Subcutaneous abdominal adipose tissue (tissue), 5 donors: ENCODE measurements around the gene SLC1A2.
"Not testable (repeated sequence)": the region's sequence is repeated elsewhere in the genome, so short reads cannot be mapped to it uniquely, and the experiment has no call there.

Experiments used
- H3K27ac ChIP-seq: one replicate; pipeline ENCODE4 v1.7.0; 2013; ENCODE audit warnings: low read depth, mild to moderate bottlenecking, inconsistent platforms, low read length, moderate library complexity
- H3K27me3 ChIP-seq, 5 donors: one replicate each; pipeline ENCODE4 v1.7.0; 2013; ENCODE audit warnings: low read length in 5 of 5, inconsistent platforms in 1 of 5; ENCODE audit not compliant: control insufficient read depth in 5 of 5, insufficient read depth in 4 of 5
- H3K36me3 ChIP-seq, 5 donors: one replicate each; pipeline ENCODE4 v1.7.0; 2013; ENCODE audit warnings: low read length in 5 of 5; ENCODE audit not compliant: control insufficient read depth in 5 of 5, insufficient read depth in 5 of 5
- H3K4me1 ChIP-seq, 5 donors: one replicate each; pipeline ENCODE4 v1.7.0; 2013; ENCODE audit warnings: low read length in 5 of 5, mild to moderate bottlenecking in 3 of 5, moderate library complexity in 1 of 5; ENCODE audit not compliant: control insufficient read depth in 5 of 5, insufficient read depth in 5 of 5
- H3K4me3 ChIP-seq, 5 donors: one replicate each; pipeline ENCODE4 v1.7.0; 2013; ENCODE audit warnings: low read length in 5 of 5, low read depth in 1 of 5
- H3K9ac ChIP-seq, 5 donors: one replicate each; pipeline ENCODE4 v1.7.0; 2013; ENCODE audit warnings: low read length in 5 of 5, mild to moderate bottlenecking in 4 of 5, moderate library complexity in 3 of 5
- H3K9me3 ChIP-seq, 5 donors: one replicate each; pipeline ENCODE4 v1.7.0; 2013; ENCODE audit warnings: low read length in 5 of 5; ENCODE audit not compliant: control insufficient read depth in 5 of 5
- donor health status: healthy.
- donor health status: healthy.
- donor health status: healthy.
- donor health status: healthy.
- donor health status: healthy.

Gene SLC1A2

GRCh38 chr11:35233518-35233917 is 185.8 kb downstream of the SLC1A2 start:
- no peak overlapping the region for H3K4me3 ChIP-seq
- peaks cover 0 to 13% (median 3%) of the 10 kb centered on the region in 5 donors for H3K4me1 ChIP-seq
- no peak overlapping the region for H3K9ac ChIP-seq
- H3K27ac ChIP-seq: no peak overlapping the region
- H3K9me3 ChIP-seq: peaks cover 0 to 6% (median 0%) of the 10 kb centered on the region in 5 donors
- peaks cover 4 to 30% (median 16%) of the 10 kb centered on the region in 5 donors for H3K36me3 ChIP-seq
- H3K27me3 ChIP-seq: no peaks in the 10 kb centered on the region

GRCh38 chr11:35232891-35233330 is 186.4 kb downstream of the SLC1A2 start:
- Histone ChIP-seq H3K27ac (no peak overlapping the region), H3K36me3 (peaks cover 4 to 30% (median 16%) of the 10 kb centered on the region in 5 donors), H3K9me3 (peaks cover 0 to 6% (median 0%) of the 10 kb centered on the region in 5 donors), H3K9ac (no peak overlapping the region), H3K4me3 (no peak overlapping the region), H3K4me1 (peaks cover 0 to 13% (median 2%) of the 10 kb centered on the region in 5 donors), H3K27me3 (no peaks in the 10 kb centered on the region)

GRCh38 chr11:35231076-35231860 is 188.1 kb downstream of the SLC1A2 start:
- Histone ChIP-seq H3K27me3 (no peaks in the 10 kb centered on the region), H3K27ac (no peak overlapping the region), H3K36me3 (peaks cover 4 to 30% (median 18%) of the 10 kb centered on the region in 5 donors), H3K9me3 (peaks cover 0 to 6% (median 0%) of the 10 kb centered on the region in 5 donors), H3K4me3 (no peak overlapping the region), H3K9ac (no peak overlapping the region), H3K4me1 (peaks cover 0 to 10% (median 0%) of the 10 kb centered on the region in 5 donors)

- no peak overlapping the region for H3K4me3 ChIP-seq
- no peak overlapping the region for H3K9ac ChIP-seq
- H3K27ac ChIP-seq: no peak overlapping the region
- peaks cover 0 to 6% (median 0%) of the 10 kb centered on the region in 5 donors for H3K9me3 ChIP-seq
- peaks cover 4 to 31% (median 21%) of the 10 kb centered on the region in 5 donors for H3K36me3 ChIP-seq
- peaks cover 0 to 8% (median 0%) of the 10 kb centered on the region in 5 donors for H3K4me1 ChIP-seq
- H3K27me3 ChIP-seq: no peaks in the 10 kb centered on the region
These were observed 189.0 kb downstream of the SLC1A2 start for GRCh38 chr11:35230388-35230787.

GRCh38 chr11:35228328-35228725 is 191.0 kb downstream of the SLC1A2 start:
- Histone ChIP-seq H3K9ac (no peak overlapping the region), H3K9me3 (no peaks in the 10 kb centered on the region), H3K36me3 (peaks cover 7 to 50% (median 33%) of the 10 kb centered on the region in 5 donors), H3K27ac (no peak overlapping the region), H3K4me3 (no peak overlapping the region), H3K4me1 (peaks cover 0 to 8% (median 0%) of the 10 kb centered on the region in 5 donors), H3K27me3 (no peaks in the 10 kb centered on the region)

- Histone ChIP-seq H3K4me3 (no peak overlapping the region), H3K9ac (no peak overlapping the region), H3K9me3 (no peaks in the 10 kb centered on the region), H3K27me3 (no peaks in the 10 kb centered on the region), H3K36me3 (peaks cover 9 to 55% (median 35%) of the 10 kb centered on the region in 5 donors), H3K27ac (no peak overlapping the region), H3K4me1 (peaks cover 0 to 8% (median 0%) of the 10 kb centered on the region in 5 donors)
These were observed 191.6 kb downstream of the SLC1A2 start for GRCh38 chr11:35227576-35228327.

GRCh38 chr11:35226756-35227155 is 192.6 kb downstream of the SLC1A2 start:
- not testable (repeated sequence) for H3K27ac ChIP-seq, H3K4me1 ChIP-seq, H3K4me3 ChIP-seq, H3K27me3 ChIP-seq, H3K9ac ChIP-seq, H3K9me3 ChIP-seq
- H3K36me3 ChIP-seq: peaks cover 11 to 63% (median 38%) of the 10 kb centered on the region in 5 donors

- no peaks in the 10 kb centered on the region for H3K27me3 ChIP-seq
- peaks cover 0 to 8% (median 0%) of the 10 kb centered on the region in 5 donors for H3K4me1 ChIP-seq
- H3K9ac ChIP-seq: no peak overlapping the region
- H3K27ac ChIP-seq: no peak overlapping the region
- no peak overlapping the region for H3K4me3 ChIP-seq
- no peaks in the 10 kb centered on the region for H3K9me3 ChIP-seq
- peaks cover 11 to 65% (median 45%) of the 10 kb centered on the region in 5 donors for H3K36me3 ChIP-seq
These were observed 193.3 kb downstream of the SLC1A2 start for GRCh38 chr11:35225946-35226520.

- Histone ChIP-seq H3K27me3 (no peaks in the 10 kb centered on the region), H3K36me3 (peaks cover 10 to 65% (median 47%) of the 10 kb centered on the region in 5 donors), H3K27ac (no peak overlapping the region)
These were observed 195.4 kb downstream of the SLC1A2 start for GRCh38 chr11:35223991-35224390.

More at GRCh38 chr11:35223991-35224390, 195.4 kb downstream of the SLC1A2 start:
- Histone ChIP-seq H3K4me3 (no peak overlapping the region), H3K4me1 (peaks cover 0 to 8% (median 0%) of the 10 kb centered on the region in 5 donors), H3K9me3 (no peaks in the 10 kb centered on the region), H3K9ac (no peak overlapping the region)
